ENCODE measurements around the gene DERA.
"Not testable (repeated sequence)": the region's sequence is repeated elsewhere in the genome, so short reads cannot be mapped to it uniquely, and the experiment has no call there.

DNA sequence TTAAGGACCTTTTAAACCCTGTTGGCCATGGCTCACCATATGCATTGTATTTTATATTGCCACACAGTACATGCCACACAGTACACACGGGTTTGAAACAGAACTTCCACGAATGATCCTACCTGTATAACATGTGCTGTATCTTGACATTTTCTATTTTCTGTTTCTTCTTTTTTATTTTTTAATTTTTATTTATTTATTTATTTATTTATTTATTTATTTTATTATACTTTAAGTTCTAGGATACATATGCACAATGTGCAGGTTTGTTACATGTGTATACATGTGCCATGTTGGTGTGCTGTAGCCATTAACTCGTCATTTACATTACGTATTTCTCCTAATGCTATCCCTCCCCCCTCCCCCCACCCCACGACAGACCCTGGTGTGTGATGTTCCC lies 32.4 kb downstream of the DERA start:
- TF ChIP-seq CTCF (conservative IDR thresholded peaks at IDR 0.05; ENCODE audit: low read depth, low read length); EZH2 (IDR thresholded peaks at IDR 0.05; ENCODE audit: borderline replicate concordance, low read depth, low read length, poor library complexity, severe bottlenecking): not testable (repeated sequence)

Measured in A673 (cell line).